WI38 (cell line): Measurements from ENCODE around the gene CDK14.

ENCODE experiments used
- H3K4me3 ChIP-seq: 2 replicates; pipeline ENCODE4 v1.5.1; 2011; ENCODE audit warnings: low read depth, mild to moderate bottlenecking, control low read depth, low read length
- CTCF ChIP-seq: IDR thresholded peaks from 2 replicates; pipeline ENCODE4 v1.5.1; 2012; ENCODE audit warnings: low read depth, mild to moderate bottlenecking, control low read depth, low read length

CDK14 gene

GRCh38 chr7:90772410-90772809 lies 176.3 kb downstream of the CDK14 start:
- no peak for TF ChIP-seq CTCF
- no peak overlapping the region for H3K4me3 ChIP-seq

DNA sequence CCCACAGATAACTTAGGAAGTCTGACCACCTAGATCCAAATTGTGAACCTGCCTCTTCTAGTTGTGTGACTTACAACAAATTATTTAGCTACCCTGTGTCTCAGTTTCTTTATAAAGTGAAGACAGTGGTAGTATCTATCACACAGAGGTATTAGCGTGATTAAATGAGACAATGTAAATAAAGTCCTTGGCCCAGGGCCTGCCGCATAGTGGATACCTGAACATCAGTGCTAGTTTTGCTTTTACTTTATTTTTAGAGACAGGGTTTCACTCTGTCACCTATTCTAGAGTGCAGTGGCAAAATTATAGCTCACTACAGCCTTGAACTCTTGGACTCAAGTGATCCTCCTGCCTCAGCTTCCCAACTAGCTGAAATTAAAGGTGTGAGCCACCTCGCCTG lies 177.1 kb downstream of the CDK14 start:
- TF ChIP-seq CTCF = no peak
- no peak overlapping the region for H3K4me3 ChIP-seq

- no peak overlapping the region for H3K4me3 ChIP-seq
- TF ChIP-seq CTCF = no peak
These were observed 178.6 kb downstream of the CDK14 start for GRCh38 chr7:90774706-90775105.

DNA sequence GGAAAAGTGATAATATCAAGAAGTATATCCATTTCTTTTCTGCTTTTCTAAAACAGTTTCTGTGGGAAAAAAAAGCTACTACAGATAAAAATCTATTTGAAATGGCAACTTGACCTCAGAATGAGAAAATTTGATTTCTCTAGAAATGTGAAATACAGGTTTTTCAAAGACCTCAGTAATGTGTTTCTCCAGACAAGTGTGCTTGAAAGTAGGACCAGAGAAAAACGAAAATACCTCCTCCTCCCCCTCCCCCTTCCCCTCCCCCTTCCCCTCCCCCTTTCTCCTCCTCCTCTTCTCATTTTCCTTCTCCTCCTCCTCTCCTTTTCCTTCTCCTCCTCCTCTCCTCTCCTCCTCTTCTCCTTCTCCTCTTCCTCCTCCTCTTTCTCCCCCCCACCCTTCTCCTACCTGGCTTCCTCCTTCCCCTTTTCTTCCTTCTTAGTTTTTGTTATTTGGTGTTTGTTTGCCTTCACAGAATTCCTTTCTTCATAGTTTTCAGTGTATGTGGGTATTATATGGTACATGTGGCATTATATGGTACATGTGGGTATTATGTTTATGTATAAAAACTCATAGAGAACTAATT lies 179.4 kb downstream of the CDK14 start:
- no peak for TF ChIP-seq CTCF
- no peak overlapping the region for H3K4me3 ChIP-seq

DNA sequence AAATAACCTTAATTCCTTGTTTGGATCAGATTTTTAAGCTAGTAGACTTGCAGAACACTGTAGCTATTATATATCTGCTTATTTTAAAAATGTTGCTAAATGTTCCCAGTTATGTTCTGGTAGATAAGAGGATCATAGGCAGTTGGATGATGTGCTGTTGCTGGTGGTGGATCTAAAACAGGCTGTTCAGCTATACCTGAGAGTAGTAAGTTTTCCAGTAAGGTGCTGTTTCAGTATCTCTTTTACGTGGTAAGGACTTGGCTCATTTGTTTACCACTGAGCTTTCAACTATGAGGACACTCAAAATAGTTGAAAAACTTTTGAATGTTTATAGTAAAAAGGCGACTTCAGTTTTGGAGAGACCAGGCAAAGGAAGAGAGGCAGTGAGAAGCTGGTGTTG lies 180.9 kb downstream of the CDK14 start:
- no peak for TF ChIP-seq CTCF
- H3K4me3 ChIP-seq = no peak overlapping the region

- TF ChIP-seq CTCF = no peak
These were observed 181.3 kb downstream of the CDK14 start for GRCh38 chr7:90777465-90777864.

DNA sequence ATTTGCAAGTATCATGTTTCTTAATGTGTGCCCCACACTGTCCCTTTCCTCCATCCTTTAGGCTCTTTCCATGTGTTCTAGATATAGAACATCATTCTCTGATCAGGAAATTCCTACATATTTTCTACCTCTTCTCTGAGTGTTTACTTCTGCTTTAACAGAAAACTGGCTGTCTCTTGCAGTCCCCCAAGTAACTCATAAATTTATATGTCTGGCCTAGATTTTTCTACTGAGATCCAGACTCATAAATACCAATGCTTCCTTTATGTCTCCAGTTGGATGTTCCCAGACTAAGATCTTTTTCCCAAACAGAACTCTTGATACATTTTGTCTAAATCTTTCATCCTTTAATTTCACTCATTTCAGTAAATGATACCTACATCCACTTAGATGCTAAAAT lies 181.8 kb downstream of the CDK14 start:
- H3K4me3 ChIP-seq = no peak overlapping the region
- no peak for TF ChIP-seq CTCF

More at GRCh38 chr7:90777465-90777864, 181.3 kb downstream of the CDK14 start:
- no peak overlapping the region for H3K4me3 ChIP-seq
